ENCODE data around the gene TP53I13. TPM values are rescaled to one million over a fixed set of nuclear protein-coding genes. Genes with fewer than 3 reads are reported as not detected.

TP53I13 gene
- total and polyA plus RNA-seq, 2 of the 13 experiments (the other 11 are each of a cell fraction or from before 2014, with no cell fraction given): 16.9 to 25.7 TPM

DNA sequence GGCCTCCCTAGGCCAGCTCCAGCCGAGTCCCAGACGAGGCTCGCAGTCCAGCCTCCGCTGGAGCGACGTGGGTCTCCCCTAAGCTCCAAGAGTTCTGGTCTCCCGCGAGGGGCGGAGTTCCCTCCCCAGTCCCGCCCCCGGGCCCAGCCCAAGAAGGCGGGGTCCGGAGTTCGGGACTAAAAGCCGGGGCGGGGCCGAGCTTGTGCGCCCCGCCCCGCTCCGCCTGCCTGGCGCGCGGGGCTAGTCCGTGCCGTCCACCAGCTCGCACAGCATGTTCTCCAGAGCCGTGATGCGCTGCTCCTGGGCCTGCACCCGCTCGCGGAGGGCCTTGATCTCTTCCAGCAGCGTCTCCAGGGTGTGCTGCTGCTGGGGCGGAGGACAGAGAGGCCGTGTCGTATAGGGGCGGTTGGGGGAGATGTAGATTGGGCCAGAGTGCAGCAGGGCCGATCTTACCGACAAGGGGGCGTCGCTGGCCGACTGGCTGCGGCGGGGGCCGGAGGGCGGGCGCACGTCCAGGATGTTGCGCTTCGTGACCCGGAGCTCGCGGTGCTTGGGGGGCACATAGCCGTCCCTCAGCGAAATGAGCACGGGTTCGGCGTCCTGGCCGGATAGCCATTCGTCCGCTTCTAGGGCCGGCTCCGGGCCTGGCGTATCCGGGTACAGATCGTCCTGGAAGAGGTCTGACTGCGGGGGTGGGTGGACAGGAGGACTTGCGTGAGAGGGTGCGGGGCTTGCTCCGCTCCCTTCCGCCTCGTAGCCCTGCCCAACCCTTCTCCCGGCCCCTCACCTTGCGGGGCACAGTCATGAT lies 47.2 kb downstream of the TP53I13 start (continued):
- TF ChIP-seq ERF (CRISPR knock-in tag; IDR thresholded peaks at IDR 0.05): peak; percentile 33; the same call in 1 of the 2 replicates
- 0 out of 2 replicates have a peak, but pooled peaks have one; percentile 66 for TF ChIP-seq CAMTA2 (CRISPR knock-in tag; IDR thresholded peaks at IDR 0.05; ENCODE audit: borderline replicate concordance)
- TF ChIP-seq, protein P1, sequence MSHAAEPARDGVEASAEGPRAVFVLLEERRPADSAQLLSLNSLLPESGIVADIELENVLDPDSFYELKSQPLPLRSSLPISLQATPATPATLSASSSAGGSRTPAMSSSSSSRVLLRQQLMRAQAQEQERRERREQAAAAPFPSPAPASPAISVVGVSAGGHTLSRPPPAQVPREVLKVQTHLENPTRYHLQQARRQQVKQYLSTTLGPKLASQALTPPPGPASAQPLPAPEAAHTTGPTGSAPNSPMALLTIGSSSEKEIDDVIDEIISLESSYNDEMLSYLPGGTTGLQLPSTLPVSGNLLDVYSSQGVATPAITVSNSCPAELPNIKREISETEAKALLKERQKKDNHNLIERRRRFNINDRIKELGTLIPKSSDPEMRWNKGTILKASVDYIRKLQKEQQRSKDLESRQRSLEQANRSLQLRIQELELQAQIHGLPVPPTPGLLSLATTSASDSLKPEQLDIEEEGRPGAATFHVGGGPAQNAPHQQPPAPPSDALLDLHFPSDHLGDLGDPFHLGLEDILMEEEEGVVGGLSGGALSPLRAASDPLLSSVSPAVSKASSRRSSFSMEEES (CRISPR knock-in tag; IDR thresholded peaks at IDR 0.05): peak; percentile 42; the same call in 1 of the 2 replicates
- TF ChIP-seq, protein P2, sequence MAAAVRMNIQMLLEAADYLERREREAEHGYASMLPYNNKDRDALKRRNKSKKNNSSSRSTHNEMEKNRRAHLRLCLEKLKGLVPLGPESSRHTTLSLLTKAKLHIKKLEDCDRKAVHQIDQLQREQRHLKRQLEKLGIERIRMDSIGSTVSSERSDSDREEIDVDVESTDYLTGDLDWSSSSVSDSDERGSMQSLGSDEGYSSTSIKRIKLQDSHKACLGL (CRISPR knock-in tag; IDR thresholded peaks at IDR 0.05): peak; percentile 61; the same call in 1 of the 2 replicates
- TF ChIP-seq DR1 (CRISPR knock-in tag; IDR thresholded peaks at IDR 0.05): peak; percentile 92
- TF ChIP-seq ZNF792 (CRISPR knock-in tag; IDR thresholded peaks at IDR 0.05): peak; percentile 52; the same call in 1 of the 2 replicates
- no peak for TF ChIP-seq GATAD2A (CRISPR knock-in tag; IDR thresholded peaks at IDR 0.05)
- peak; percentile 62; the same call in 1 of the 2 replicates for TF ChIP-seq ZNF563 (CRISPR knock-in tag; IDR thresholded peaks at IDR 0.05)
- no peak for TF ChIP-seq CCDC6 (CRISPR knock-in tag; IDR thresholded peaks at IDR 0.05)
- TF ChIP-seq, protein P3, sequence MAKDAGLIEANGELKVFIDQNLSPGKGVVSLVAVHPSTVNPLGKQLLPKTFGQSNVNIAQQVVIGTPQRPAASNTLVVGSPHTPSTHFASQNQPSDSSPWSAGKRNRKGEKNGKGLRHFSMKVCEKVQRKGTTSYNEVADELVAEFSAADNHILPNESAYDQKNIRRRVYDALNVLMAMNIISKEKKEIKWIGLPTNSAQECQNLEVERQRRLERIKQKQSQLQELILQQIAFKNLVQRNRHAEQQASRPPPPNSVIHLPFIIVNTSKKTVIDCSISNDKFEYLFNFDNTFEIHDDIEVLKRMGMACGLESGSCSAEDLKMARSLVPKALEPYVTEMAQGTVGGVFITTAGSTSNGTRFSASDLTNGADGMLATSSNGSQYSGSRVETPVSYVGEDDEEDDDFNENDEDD (CRISPR knock-in tag; IDR thresholded peaks at IDR 0.05; ENCODE audit: borderline replicate concordance): peak; percentile 68; the same call in 1 of the 2 replicates
- peak; percentile 71 for TF ChIP-seq KDM2A (CRISPR knock-in tag; IDR thresholded peaks at IDR 0.05; ENCODE audit: borderline replicate concordance, low read depth)
- peak; percentile 65; the same call in 1 of the 2 replicates for TF ChIP-seq ZNF607 (CRISPR knock-in tag; IDR thresholded peaks at IDR 0.05; ENCODE audit: borderline replicate concordance)
- TF ChIP-seq, protein P4, sequence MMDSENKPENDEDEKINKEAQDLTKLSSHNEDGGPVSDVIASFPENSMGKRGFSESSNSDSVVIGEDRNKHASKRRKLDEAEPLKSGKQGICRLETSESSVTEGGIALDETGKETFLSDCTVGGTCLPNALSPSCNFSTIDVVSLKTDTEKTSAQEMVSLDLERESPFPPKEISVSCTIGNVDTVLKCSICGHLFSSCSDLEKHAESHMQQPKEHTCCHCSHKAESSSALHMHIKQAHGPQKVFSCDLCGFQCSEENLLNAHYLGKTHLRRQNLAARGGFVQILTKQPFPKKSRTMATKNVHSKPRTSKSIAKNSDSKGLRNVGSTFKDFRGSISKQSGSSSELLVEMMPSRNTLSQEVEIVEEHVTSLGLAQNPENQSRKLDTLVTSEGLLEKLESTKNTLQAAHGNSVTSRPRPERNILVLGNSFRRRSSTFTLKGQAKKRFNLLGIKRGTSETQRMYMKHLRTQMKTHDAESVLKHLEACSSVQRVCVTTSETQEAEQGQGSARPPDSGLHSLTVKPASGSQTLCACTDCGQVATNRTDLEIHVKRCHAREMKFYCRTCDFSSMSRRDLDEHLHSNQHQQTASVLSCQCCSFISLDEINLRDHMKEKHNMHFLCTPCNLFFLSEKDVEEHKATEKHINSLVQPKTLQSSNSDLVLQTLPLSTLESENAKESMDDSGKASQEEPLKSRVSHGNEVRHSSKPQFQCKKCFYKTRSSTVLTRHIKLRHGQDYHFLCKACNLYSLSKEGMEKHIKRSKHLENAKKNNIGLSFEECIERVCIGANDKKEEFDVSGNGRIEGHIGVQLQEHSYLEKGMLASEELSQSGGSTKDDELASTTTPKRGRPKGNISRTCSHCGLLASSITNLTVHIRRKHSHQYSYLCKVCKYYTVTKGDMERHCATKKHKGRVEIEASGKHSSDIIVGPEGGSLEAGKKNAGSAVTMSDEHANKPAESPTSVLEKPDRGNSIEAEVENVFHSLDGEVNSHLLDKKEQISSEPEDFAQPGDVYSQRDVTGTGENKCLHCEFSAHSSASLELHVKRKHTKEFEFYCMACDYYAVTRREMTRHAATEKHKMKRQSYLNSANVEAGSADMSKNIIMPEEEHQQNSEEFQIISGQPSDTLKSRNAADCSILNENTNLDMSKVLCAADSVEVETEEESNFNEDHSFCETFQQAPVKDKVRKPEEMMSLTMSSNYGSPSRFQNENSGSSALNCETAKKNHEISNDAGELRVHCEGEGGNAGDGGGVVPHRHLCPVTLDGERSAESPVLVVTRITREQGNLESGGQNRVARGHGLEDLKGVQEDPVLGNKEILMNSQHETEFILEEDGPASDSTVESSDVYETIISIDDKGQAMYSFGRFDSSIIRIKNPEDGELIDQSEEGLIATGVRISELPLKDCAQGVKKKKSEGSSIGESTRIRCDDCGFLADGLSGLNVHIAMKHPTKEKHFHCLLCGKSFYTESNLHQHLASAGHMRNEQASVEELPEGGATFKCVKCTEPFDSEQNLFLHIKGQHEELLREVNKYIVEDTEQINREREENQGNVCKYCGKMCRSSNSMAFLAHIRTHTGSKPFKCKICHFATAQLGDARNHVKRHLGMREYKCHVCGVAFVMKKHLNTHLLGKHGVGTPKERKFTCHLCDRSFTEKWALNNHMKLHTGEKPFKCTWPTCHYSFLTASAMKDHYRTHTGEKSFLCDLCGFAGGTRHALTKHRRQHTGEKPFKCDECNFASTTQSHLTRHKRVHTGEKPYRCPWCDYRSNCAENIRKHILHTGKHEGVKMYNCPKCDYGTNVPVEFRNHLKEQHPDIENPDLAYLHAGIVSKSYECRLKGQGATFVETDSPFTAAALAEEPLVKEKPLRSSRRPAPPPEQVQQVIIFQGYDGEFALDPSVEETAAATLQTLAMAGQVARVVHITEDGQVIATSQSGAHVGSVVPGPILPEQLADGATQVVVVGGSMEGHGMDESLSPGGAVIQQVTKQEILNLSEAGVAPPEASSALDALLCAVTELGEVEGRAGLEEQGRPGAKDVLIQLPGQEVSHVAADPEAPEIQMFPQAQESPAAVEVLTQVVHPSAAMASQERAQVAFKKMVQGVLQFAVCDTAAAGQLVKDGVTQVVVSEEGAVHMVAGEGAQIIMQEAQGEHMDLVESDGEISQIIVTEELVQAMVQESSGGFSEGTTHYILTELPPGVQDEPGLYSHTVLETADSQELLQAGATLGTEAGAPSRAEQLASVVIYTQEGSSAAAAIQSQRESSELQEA (CRISPR knock-in tag; IDR thresholded peaks at IDR 0.05; ENCODE audit: not compliant biosample characterization): peak; percentile 66
- TF ChIP-seq, protein P5, sequence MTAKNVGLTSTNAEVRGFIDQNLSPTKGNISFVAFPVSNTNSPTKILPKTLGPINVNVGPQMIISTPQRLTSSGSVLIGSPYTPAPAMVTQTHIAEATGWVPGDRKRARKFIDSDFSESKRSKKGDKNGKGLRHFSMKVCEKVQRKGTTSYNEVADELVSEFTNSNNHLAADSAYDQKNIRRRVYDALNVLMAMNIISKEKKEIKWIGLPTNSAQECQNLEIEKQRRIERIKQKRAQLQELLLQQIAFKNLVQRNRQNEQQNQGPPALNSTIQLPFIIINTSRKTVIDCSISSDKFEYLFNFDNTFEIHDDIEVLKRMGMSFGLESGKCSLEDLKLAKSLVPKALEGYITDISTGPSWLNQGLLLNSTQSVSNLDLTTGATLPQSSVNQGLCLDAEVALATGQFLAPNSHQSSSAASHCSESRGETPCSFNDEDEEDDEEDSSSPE (CRISPR knock-in tag; IDR thresholded peaks at IDR 0.05): peak; percentile 55; the same call in 1 of the 2 replicates
- TF ChIP-seq ZNF547 (CRISPR knock-in tag; IDR thresholded peaks at IDR 0.05): peak; percentile 79; the same call in 1 of the 2 replicates
- 0 out of 2 replicates have a peak, but pooled peaks have one; percentile 54 for TF ChIP-seq RNF2 (conservative IDR thresholded peaks at IDR 0.05; ENCODE audit: low read depth)

Data from HepG2 (cell line).